Measurements from ENCODE around the gene SPECC1.

SPECC1 gene

DNA sequence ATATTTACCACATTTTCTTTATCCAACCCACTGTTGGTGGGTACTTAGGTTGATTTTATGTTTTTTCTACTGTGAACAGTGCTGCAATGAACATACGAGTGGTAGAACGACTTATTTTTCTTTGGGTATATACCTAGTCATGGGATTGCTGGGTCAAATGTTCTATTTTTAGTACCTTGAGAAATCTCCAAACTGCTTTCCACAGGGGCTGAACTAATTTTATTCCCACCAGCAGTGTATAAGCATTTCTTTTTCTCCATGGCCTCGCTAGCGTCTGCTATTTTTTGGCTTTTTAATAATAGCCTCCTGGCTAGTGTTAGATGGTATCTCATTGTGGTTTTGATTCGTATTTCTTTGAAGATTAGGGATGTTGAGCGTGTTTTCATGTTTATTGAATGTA, 255.8 kb downstream of the SPECC1 start:
- peak overlapping the region; percentile 68 to 72 for H3K27ac ChIP-seq
- intact Hi-C loops (cut with DNase I; ENCODE audit: low total_unique reads) = no loop called here
- no peaks in the 10 kb centered on the region for H3K9me3 ChIP-seq

DNA sequence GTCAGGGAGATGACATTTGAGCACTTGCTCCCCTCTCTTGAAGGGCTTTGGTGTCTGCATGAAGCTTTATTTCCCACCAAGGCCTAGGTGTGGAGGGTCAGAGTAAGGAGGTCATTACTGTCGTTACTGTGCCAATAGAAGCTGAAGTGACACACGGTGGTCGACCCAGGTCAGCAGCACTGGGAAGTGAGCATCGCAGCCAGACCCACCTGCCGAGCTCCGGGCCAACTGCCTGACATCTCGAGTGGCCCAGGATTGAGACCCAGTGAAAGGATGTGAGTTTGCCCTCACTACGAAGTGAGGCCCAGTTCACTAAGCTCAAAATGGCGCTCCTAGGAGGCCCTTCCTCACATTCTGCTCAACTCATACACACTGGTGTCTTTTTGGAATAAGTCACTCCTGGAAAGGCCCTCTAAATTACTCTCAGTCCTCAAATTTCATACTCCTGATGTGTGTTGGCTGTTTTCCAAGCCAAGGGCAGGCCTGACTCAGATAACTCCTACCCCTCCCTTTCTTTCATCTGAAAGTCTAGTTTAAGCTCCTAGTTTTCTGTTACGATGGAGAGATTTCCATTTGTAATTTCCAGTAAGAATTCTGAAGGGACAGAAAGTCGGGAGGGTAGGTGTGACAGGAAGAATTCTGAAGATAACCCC, 257.8 kb downstream of the SPECC1 start:
- Histone ChIP-seq H3K27me3 (no peaks in the 10 kb centered on the region), H3K4me1 (peaks cover 0 to 88% (median 40%) of the 10 kb centered on the region in 4 donors), H3K4me3 (no peak overlapping the region), H3K36me3 (peaks cover 0 to 2% (median 0%) of the 10 kb centered on the region in 3 donors), H3K27ac (peak overlapping the region; percentile 68 to 72), H3K9me3 (no peaks in the 10 kb centered on the region)
- intact Hi-C loops (cut with DNase I; ENCODE audit: low total_unique reads) = no loop called here
- TF ChIP-seq, protein P1, sequence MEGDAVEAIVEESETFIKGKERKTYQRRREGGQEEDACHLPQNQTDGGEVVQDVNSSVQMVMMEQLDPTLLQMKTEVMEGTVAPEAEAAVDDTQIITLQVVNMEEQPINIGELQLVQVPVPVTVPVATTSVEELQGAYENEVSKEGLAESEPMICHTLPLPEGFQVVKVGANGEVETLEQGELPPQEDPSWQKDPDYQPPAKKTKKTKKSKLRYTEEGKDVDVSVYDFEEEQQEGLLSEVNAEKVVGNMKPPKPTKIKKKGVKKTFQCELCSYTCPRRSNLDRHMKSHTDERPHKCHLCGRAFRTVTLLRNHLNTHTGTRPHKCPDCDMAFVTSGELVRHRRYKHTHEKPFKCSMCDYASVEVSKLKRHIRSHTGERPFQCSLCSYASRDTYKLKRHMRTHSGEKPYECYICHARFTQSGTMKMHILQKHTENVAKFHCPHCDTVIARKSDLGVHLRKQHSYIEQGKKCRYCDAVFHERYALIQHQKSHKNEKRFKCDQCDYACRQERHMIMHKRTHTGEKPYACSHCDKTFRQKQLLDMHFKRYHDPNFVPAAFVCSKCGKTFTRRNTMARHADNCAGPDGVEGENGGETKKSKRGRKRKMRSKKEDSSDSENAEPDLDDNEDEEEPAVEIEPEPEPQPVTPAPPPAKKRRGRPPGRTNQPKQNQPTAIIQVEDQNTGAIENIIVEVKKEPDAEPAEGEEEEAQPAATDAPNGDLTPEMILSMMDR (IDR thresholded peaks at IDR 0.05) = no peak
- no peak for DNase-seq

More for the DNA sequence above, 255.8 kb downstream of the SPECC1 start:
- TF ChIP-seq, protein P1 (IDR thresholded peaks at IDR 0.05) = no peak
- no peak for DNase-seq
- H3K36me3 ChIP-seq = peaks cover 0 to 11% (median 0%) of the 10 kb centered on the region in 3 donors
- H3K4me3 ChIP-seq = no peak overlapping the region
- H3K4me1 ChIP-seq = peaks cover 0 to 89% (median 40%) of the 10 kb centered on the region in 4 donors
- H3K27me3 ChIP-seq = no peaks in the 10 kb centered on the region

DNA sequence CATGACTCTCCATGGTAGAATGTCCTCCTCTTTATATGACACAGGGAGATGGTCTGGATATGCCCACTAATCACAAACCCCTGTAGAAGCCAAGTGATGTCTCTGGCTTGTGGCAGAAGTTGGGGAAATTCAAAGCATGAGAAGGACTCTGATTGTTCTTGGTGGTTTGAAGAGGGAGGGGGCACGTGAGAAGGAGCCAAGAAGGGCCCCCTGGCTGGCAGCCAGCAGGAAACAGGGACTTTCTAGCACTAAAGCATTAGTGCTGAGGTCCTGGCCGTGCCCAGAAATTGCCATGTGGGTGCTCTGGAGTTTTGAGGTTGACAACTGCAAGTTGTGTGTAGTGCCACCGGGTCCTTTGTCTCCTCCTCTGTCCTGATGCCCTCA, 258.3 kb downstream of the SPECC1 start:
- Histone ChIP-seq H3K36me3 (no peaks in the 10 kb centered on the region), H3K9me3 (no peaks in the 10 kb centered on the region), H3K4me3 (no peak overlapping the region), H3K27ac (peak overlapping the region; percentile 68 to 72), H3K4me1 (peaks cover 0 to 83% (median 39%) of the 10 kb centered on the region in 4 donors), H3K27me3 (no peaks in the 10 kb centered on the region)
- TF ChIP-seq, protein P1 (IDR thresholded peaks at IDR 0.05) = no peak
- intact Hi-C loops (cut with DNase I; ENCODE audit: low total_unique reads) = no loop called here
- DNase-seq = no peak

DNA sequence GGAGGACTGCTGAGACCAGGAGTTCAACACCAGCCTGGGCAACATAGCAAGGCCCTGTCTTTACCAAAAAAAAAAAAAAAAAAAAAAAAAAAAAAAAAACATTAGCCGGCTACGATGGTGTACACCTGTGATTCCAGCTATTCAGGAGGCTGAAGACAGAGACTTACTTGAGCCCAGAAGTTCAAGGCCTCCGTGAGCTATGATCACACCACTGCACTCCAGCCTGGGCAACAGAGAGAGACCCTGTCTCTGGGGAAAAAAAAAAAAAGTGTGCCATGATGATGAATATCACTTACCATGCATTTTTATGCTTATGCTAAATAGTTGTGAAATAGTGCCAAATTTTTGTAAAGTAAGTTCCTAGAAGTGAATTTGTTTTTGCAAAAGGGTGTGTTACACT, 261.2 kb downstream of the SPECC1 start:
- TF ChIP-seq, protein P1 (IDR thresholded peaks at IDR 0.05) = no peak
- H3K27me3 ChIP-seq = no peaks in the 10 kb centered on the region
- H3K36me3 ChIP-seq = no peaks in the 10 kb centered on the region
- DNase-seq = no peak
- intact Hi-C loops (cut with DNase I; ENCODE audit: low total_unique reads) = loop anchor here (5.0 kb wide), 1 partner anchor 43 kb away; no protein-coding TSS in a partner anchor
- H3K9me3 ChIP-seq = no peaks in the 10 kb centered on the region
- H3K4me1 ChIP-seq = peaks cover 0 to 54% (median 23%) of the 10 kb centered on the region in 4 donors
- peak overlapping the region; percentile 56 to 68 for H3K27ac ChIP-seq
- H3K4me3 ChIP-seq = no peak overlapping the region

DNA sequence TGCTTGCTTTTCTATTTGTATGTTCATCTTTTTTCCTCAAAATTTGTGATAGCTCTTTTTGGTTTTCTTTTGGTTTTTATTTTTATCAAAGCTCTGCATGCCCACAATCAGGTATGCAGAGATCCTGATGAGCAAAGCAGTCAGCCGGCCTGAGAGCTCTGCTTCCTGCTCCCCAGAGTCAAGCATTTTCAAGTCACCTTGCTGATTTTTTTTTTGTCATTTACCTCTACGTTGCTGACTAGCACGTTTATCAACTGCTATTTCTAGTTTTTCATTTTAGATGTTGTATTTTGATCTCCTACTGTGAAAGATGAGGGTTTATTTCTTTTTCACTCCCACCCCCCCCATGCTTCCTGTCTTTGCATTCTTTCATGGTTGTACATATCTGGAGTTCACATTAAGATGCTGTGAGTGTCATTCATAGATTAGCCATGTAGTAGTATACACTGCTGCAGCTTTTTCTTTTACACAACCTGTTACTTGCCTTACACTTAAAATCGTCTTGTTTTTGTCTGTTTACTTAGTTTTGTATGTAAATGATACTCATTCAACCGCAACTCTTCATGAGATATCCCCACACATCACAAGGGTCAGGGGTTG, 262.0 kb downstream of the SPECC1 start:
- H3K27me3 ChIP-seq = no peaks in the 10 kb centered on the region
- H3K4me3 ChIP-seq = no peak overlapping the region
- intact Hi-C loops (cut with DNase I; ENCODE audit: low total_unique reads) = loop anchor here (5.0 kb wide), 1 partner anchor 44 kb away; no protein-coding TSS in a partner anchor
- no peaks in the 10 kb centered on the region for H3K36me3 ChIP-seq
- H3K4me1 ChIP-seq = peaks cover 0 to 48% (median 20%) of the 10 kb centered on the region in 4 donors
- DNase-seq = no peak
- H3K27ac ChIP-seq = no peak overlapping the region
- TF ChIP-seq, protein P1 (IDR thresholded peaks at IDR 0.05) = no peak
- no peaks in the 10 kb centered on the region for H3K9me3 ChIP-seq
